Measurements from ENCODE around the gene MYO1E. TPM values are rescaled to one million over a fixed set of nuclear protein-coding genes. Genes with fewer than 3 reads are reported as not detected.
A peak's percentile ranks its signal among the peaks of the same experiment; 100 is the strongest.

Gene MYO1E
- total RNA-seq, 1 experiment from 2014 or later: 68.8 TPM

- peaks cover 93% of the 10 kb centered on the region for H3K79me2 ChIP-seq (ENCODE audit: low read length)
- intact Hi-C loops (cut with micrococcal nuclease): no loop called here
- no peak overlapping the region for H3K4me2 ChIP-seq (ENCODE audit: low read length)
- ChIA-PET CTCF (no interaction called here), POLR2A (ENCODE audit: unreplicated experiment) (no interaction called here)
- no peak for DNase-seq
- no peaks in the 10 kb centered on the region for H3K36me3 ChIP-seq (ENCODE audit: low read depth, low read length)
- H3K9me3 ChIP-seq (ENCODE audit: low read length): no peaks in the 10 kb centered on the region
- H4K20me1 ChIP-seq (ENCODE audit: low read length): peaks cover 22% of the 10 kb centered on the region; the same call in 1 of the 2 replicates
- no peak overlapping the region for H3K9ac ChIP-seq (ENCODE audit: low read length)
- no TSS peak for BruUV-seq (replicated peaks)
- peaks cover 47% of the 10 kb centered on the region for H3K4me1 ChIP-seq (ENCODE audit: insufficient read depth, low read length)
- TF ChIP-seq EZH2 (IDR thresholded peaks at IDR 0.05; ENCODE audit: low read length, unreplicated experiment) (no peak), CTCF (conservative IDR thresholded peaks at IDR 0.05; ENCODE audit: low read depth, low read length) (no peak), EZH2phosphoT487 (IDR thresholded peaks at IDR 0.05; ENCODE audit: borderline replicate concordance, low read length) (no peak)
- H2AFZ ChIP-seq (ENCODE audit: low read length): no peak overlapping the region
- no peak overlapping the region for H3K27ac ChIP-seq (ENCODE audit: low read length)
- no peak overlapping the region for H3K4me3 ChIP-seq (ENCODE audit: low read length)
- peaks cover 6% of the 10 kb centered on the region for H3F3A ChIP-seq (ENCODE audit: low read length, unreplicated experiment)
- ATAC-seq: no peak
- H3K9me2 ChIP-seq (replicated peaks; ENCODE audit: low read length): no peaks in the 10 kb centered on the region
- H3K27me3 ChIP-seq (ENCODE audit: low read length): no peaks in the 10 kb centered on the region
These were observed 55.5 kb downstream of the MYO1E start for GRCh38 chr15:59317211-59317610.

GRCh38 chr15:59315914-59316451, 56.7 kb downstream of the MYO1E start:
- intact Hi-C loops (cut with micrococcal nuclease): no loop called here
- H3K9me3 ChIP-seq (ENCODE audit: low read length): no peaks in the 10 kb centered on the region
- no peaks in the 10 kb centered on the region for H3K27me3 ChIP-seq (ENCODE audit: low read length)
- DNase-seq: peak; percentile 71
- peak overlapping the region; percentile 60 for H3K4me2 ChIP-seq (ENCODE audit: low read length)
- peaks cover 47% of the 10 kb centered on the region for H3K4me1 ChIP-seq (ENCODE audit: insufficient read depth, low read length)
- ChIA-PET CTCF (no interaction called here), POLR2A (ENCODE audit: unreplicated experiment) (no interaction called here)
- H3K4me3 ChIP-seq (ENCODE audit: low read length): peak overlapping the region; percentile 24
- peaks cover 22% of the 10 kb centered on the region; the same call in 1 of the 2 replicates for H4K20me1 ChIP-seq (ENCODE audit: low read length)
- no peaks in the 10 kb centered on the region for H3K9me2 ChIP-seq (replicated peaks; ENCODE audit: low read length)
- peaks cover 6% of the 10 kb centered on the region for H3F3A ChIP-seq (ENCODE audit: low read length, unreplicated experiment)
- H2AFZ ChIP-seq (ENCODE audit: low read length): no peak overlapping the region
- TF ChIP-seq CTCF (conservative IDR thresholded peaks at IDR 0.05; ENCODE audit: low read depth, low read length) (no peak), EZH2phosphoT487 (IDR thresholded peaks at IDR 0.05; ENCODE audit: borderline replicate concordance, low read length) (no peak), EZH2 (IDR thresholded peaks at IDR 0.05; ENCODE audit: low read length, unreplicated experiment) (no peak)
- H3K36me3 ChIP-seq (ENCODE audit: low read depth, low read length): no peaks in the 10 kb centered on the region
- BruUV-seq (replicated peaks): no TSS peak
- H3K79me2 ChIP-seq (ENCODE audit: low read length): peaks cover 95% of the 10 kb centered on the region
- H3K27ac ChIP-seq (ENCODE audit: low read length): peak overlapping the region; percentile 52
- no peak overlapping the region for H3K9ac ChIP-seq (ENCODE audit: low read length)
- peak; percentile 42 for ATAC-seq

GRCh38 chr15:59313641-59314332, 58.9 kb downstream of the MYO1E start:
- Histone ChIP-seq H3K9me2 (replicated peaks; ENCODE audit: low read length) (no peaks in the 10 kb centered on the region), H3K9me3 (ENCODE audit: low read length) (no peaks in the 10 kb centered on the region), H3K36me3 (ENCODE audit: low read depth, low read length) (no peaks in the 10 kb centered on the region), H3K9ac (ENCODE audit: low read length) (no peak overlapping the region), H3K27ac (ENCODE audit: low read length) (peak overlapping the region; percentile 66), H3F3A (ENCODE audit: low read length, unreplicated experiment) (peaks cover 6% of the 10 kb centered on the region), H3K27me3 (ENCODE audit: low read length) (no peaks in the 10 kb centered on the region), H3K4me1 (ENCODE audit: insufficient read depth, low read length) (peaks cover 52% of the 10 kb centered on the region), H3K4me2 (ENCODE audit: low read length) (peak overlapping the region; percentile 67), H2AFZ (ENCODE audit: low read length) (no peak overlapping the region), H3K4me3 (ENCODE audit: low read length) (0 out of 2 replicates have a peak overlapping the region, but pooled peaks have one; percentile 29), H4K20me1 (ENCODE audit: low read length) (peaks cover 18% of the 10 kb centered on the region; the same call in 1 of the 2 replicates), H3K79me2 (ENCODE audit: low read length) (peaks cover 98% of the 10 kb centered on the region)
- TF ChIP-seq CTCF (conservative IDR thresholded peaks at IDR 0.05; ENCODE audit: low read depth, low read length) (no peak), EZH2phosphoT487 (IDR thresholded peaks at IDR 0.05; ENCODE audit: borderline replicate concordance, low read length) (no peak), EZH2 (IDR thresholded peaks at IDR 0.05; ENCODE audit: low read length, unreplicated experiment) (no peak)
- ATAC-seq (peak; percentile 95), DNase-seq (peak; percentile 90)
- ChIA-PET CTCF (no interaction called here), POLR2A (ENCODE audit: unreplicated experiment) (interaction anchor here (0.6 kb wide), 1 partner anchor 48 kb away, joined by 3 read pairs; no protein-coding TSS in a partner anchor)
- intact Hi-C loops (cut with micrococcal nuclease): no loop called here
- BruUV-seq (replicated peaks): no TSS peak
